Thoracic aorta (tissue), 2 donors: ENCODE data around the gene AMMECR1. TPM values are rescaled to one million over a fixed set of nuclear protein-coding genes. Genes with fewer than 3 reads are reported as not detected.

Experiments used
- ATAC-seq: fragments of 150-250 bp; one replicate; pipeline ENCODE4 v1.8.0; 2017; ENCODE audit warnings: low read depth; ENCODE audit not compliant: insufficient number of reproducible peaks, low FRiP score
- DNase-seq: peaks from one replicate; pipeline ENCODE4 v3.0.0-alpha.2; 2020; ENCODE audit warnings: low spot score
- H3K27ac ChIP-seq, 2 donors: fragments of 200-600 bp; sonication (generic); 1 replicate in 1 of 2; 2 replicates in 1 of 2; pipeline ENCODE4 v1.5.1; 2016; ENCODE audit warnings: mild to moderate bottlenecking in 2 of 2, moderate library complexity in 2 of 2
- H3K27me3 ChIP-seq: fragments of 200-600 bp; sonication (generic); replicated peaks from 2 replicates; pipeline ENCODE4 v1.6.0; 2016; ENCODE audit warnings: mild to moderate bottlenecking; ENCODE audit not compliant: insufficient read depth
- H3K36me3 ChIP-seq: fragments of 200-600 bp; sonication (generic); one replicate; pipeline ENCODE4 v1.5.1; 2016
- H3K4me1 ChIP-seq, 2 donors: fragments of 200-600 bp; sonication (generic); 1 replicate in 1 of 2; 2 replicates in 1 of 2; pipeline versions ENCODE4 v1.5.1 to v1.6.0; 2016; ENCODE audit warnings: low read depth in 2 of 2, mild to moderate bottlenecking in 1 of 2; ENCODE audit not compliant: control insufficient read depth in 1 of 2
- H3K4me3 ChIP-seq: fragments of 200-600 bp; sonication (generic); 2 replicates; pipeline ENCODE4 v1.5.1; 2016; ENCODE audit warnings: mild to moderate bottlenecking
- H3K9me3 ChIP-seq: fragments of 200-600 bp; sonication (generic); 2 replicates; pipeline ENCODE4 v1.5.1; 2016
- CTCF ChIP-seq: fragments of 200-600 bp; sonication (generic); IDR thresholded peaks from one replicate; pipeline ENCODE4 v1.5.1; 2019; ENCODE audit warnings: antibody characterized with exemption
- total RNA-seq, 2 donors: library from RNA; depleted of rRNA; stranded (reverse); fragments of >200 nt; gene quantifications; one replicate each; pipeline versions ENCODE4 v1.1.0 to v1.2.3, GENCODE V29; 2016

Gene AMMECR1
- total RNA-seq, 2 donors from 2014 or later: 3.0 to 8.5 TPM

GRCh38 chrX:110265661-110266060 is 52.2 kb downstream of the AMMECR1 start:
- no peak overlapping the region for H3K27ac ChIP-seq
- ATAC-seq (no peak), DNase-seq (no peak)
- TF ChIP-seq CTCF: no peak
- H3K4me3 ChIP-seq: no peak overlapping the region
- H3K36me3 ChIP-seq: no peaks in the 10 kb centered on the region
- H3K9me3 ChIP-seq: no peaks in the 10 kb centered on the region
- H3K27me3 ChIP-seq: no peaks in the 10 kb centered on the region
- no peaks in the 10 kb centered on the region for H3K4me1 ChIP-seq

GRCh38 chrX:110259117-110259516 is 58.8 kb downstream of the AMMECR1 start:
- Histone ChIP-seq H3K4me1 (no peaks in the 10 kb centered on the region), H3K27me3 (no peaks in the 10 kb centered on the region), H3K4me3 (no peak overlapping the region), H3K27ac (no peak overlapping the region), H3K9me3 (no peaks in the 10 kb centered on the region), H3K36me3 (no peaks in the 10 kb centered on the region)
- no peak for TF ChIP-seq CTCF
- ATAC-seq (no peak), DNase-seq (no peak)

GRCh38 chrX:110258552-110258951 is 59.3 kb downstream of the AMMECR1 start:
- Histone ChIP-seq H3K4me1 (no peaks in the 10 kb centered on the region), H3K27ac (no peak overlapping the region), H3K27me3 (no peaks in the 10 kb centered on the region), H3K9me3 (no peaks in the 10 kb centered on the region), H3K36me3 (no peaks in the 10 kb centered on the region), H3K4me3 (no peak overlapping the region)
- no peak for TF ChIP-seq CTCF
- ATAC-seq (no peak), DNase-seq (no peak)

- no peaks in the 10 kb centered on the region for H3K4me1 ChIP-seq
- no peaks in the 10 kb centered on the region for H3K9me3 ChIP-seq
- no peak overlapping the region for H3K4me3 ChIP-seq
- no peak for TF ChIP-seq CTCF
- no peaks in the 10 kb centered on the region for H3K27me3 ChIP-seq
- H3K27ac ChIP-seq: no peak overlapping the region
- H3K36me3 ChIP-seq: no peaks in the 10 kb centered on the region
- ATAC-seq (no peak), DNase-seq (no peak)
These were observed 60.0 kb downstream of the AMMECR1 start for GRCh38 chrX:110257889-110258288.

GRCh38 chrX:110252711-110253110 is 65.2 kb downstream of the AMMECR1 start:
- no peak for TF ChIP-seq CTCF
- Histone ChIP-seq H3K27me3 (no peaks in the 10 kb centered on the region), H3K36me3 (no peaks in the 10 kb centered on the region), H3K9me3 (no peaks in the 10 kb centered on the region), H3K27ac (no peak overlapping the region), H3K4me3 (no peak overlapping the region), H3K4me1 (no peaks in the 10 kb centered on the region)
- no peak for ATAC-seq
- no peak for DNase-seq
